Uterus (tissue), 4 donors: ENCODE measurements around the gene PTPRQ. TPM values are rescaled to one million over a fixed set of nuclear protein-coding genes. Genes with fewer than 3 reads are reported as not detected.

Experiments
- DNase-seq, 2 donors: peaks; one replicate each; pipeline ENCODE4 v3.0.0-alpha.2; 2019 to 2020
- H3K27ac ChIP-seq, 2 donors: fragments of 200-600 bp; sonication (generic); 1 replicate in 1 of 2; 2 replicates in 1 of 2; pipeline ENCODE4 v1.5.1; 2016 to 2018
- H3K27me3 ChIP-seq, 2 donors: fragments of 200-600 bp; sonication (generic); one replicate each; pipeline ENCODE4 v1.5.1; 2018 to 2019; ENCODE audit warnings: control low read depth in 1 of 2
- H3K36me3 ChIP-seq, 2 donors: fragments of 200-600 bp; sonication (generic); one replicate each; pipeline ENCODE4 v1.5.1; 2019; ENCODE audit warnings: control low read depth in 1 of 2
- H3K4me1 ChIP-seq, 2 donors: fragments of 200-600 bp; sonication (generic); one replicate each; pipeline ENCODE4 v1.5.1; 2018 to 2019; ENCODE audit warnings: control low read depth in 1 of 2
- H3K4me3 ChIP-seq, 2 donors: fragments of 200-600 bp; sonication (generic); 1 replicate in 1 of 2; 2 replicates in 1 of 2; pipeline ENCODE4 v1.5.1; 2018 to 2019; ENCODE audit warnings: mild to moderate bottlenecking in 1 of 2
- H3K9me3 ChIP-seq, 2 donors: fragments of 200-600 bp; sonication (generic); one replicate each; pipeline ENCODE4 v1.5.1; 2019; ENCODE audit warnings: control low read depth in 1 of 2
- CTCF ChIP-seq, 4 experiments: fragments of 200-600 bp in 2 of 4; fragments of 450-650 bp in 2 of 4; sonication (generic) in 2 of 4; IDR thresholded peaks; one replicate each; pipeline ENCODE4 v1.5.1; 2016 to 2019; ENCODE audit warnings: antibody characterized with exemption in 4 of 4, mild to moderate bottlenecking in 2 of 4, moderate library complexity in 1 of 4
- POLR2A ChIP-seq, 2 donors: fragments of 450-650 bp; IDR thresholded peaks; one replicate each; pipeline ENCODE4 v1.6.1; 2016; ENCODE audit warnings: antibody characterized with exemption in 2 of 2, mild to moderate bottlenecking in 1 of 2, moderate library complexity in 1 of 2
- intact Hi-C: fragments of 100-400 bp; cut with DNase I; formaldehyde crosslinking; loops from one replicate; pipeline ENCODE4 v1.15.1; 2023; ENCODE audit warnings: low total_unique reads
- total RNA-seq, 4 donors: library from RNA; depleted of rRNA in 3 of 4; stranded (reverse); fragments of >200 nt in 3 of 4; gene quantifications; one replicate each; pipeline versions ENCODE4 v1.1.0 to v1.2.4, GENCODE V29; 2014 to 2023
- donor health status: DM: yes; HTN: yes; CAD: no.

Gene PTPRQ
- total RNA-seq, 4 donors from 2014 or later: 0.29 to 1.3 (median 1.0) TPM; not detected in 1

- TF ChIP-seq POLR2A (IDR thresholded peaks at IDR 0.05) (no peak), CTCF (IDR thresholded peaks at IDR 0.05) (no peak)
- H3K9me3 ChIP-seq: no peaks in the 10 kb centered on the region
- H3K27ac ChIP-seq: no peak overlapping the region
- no peaks in the 10 kb centered on the region for H3K4me1 ChIP-seq
- no peak for DNase-seq
- H3K4me3 ChIP-seq: no peak overlapping the region
- no peaks in the 10 kb centered on the region for H3K27me3 ChIP-seq
- intact Hi-C loops: no loop called here
- H3K36me3 ChIP-seq: no peaks in the 10 kb centered on the region
These were observed 158.4 kb downstream of the PTPRQ start for GRCh38 chr12:80602455-80602854.

- no peak for DNase-seq
- Histone ChIP-seq H3K9me3 (no peaks in the 10 kb centered on the region), H3K4me3 (no peak overlapping the region), H3K27me3 (no peaks in the 10 kb centered on the region), H3K27ac (no peak overlapping the region), H3K36me3 (no peaks in the 10 kb centered on the region), H3K4me1 (no peaks in the 10 kb centered on the region)
- no peak for TF ChIP-seq CTCF (IDR thresholded peaks at IDR 0.05)
- TF ChIP-seq POLR2A (IDR thresholded peaks at IDR 0.05): no peak
- intact Hi-C loops: no loop called here
These were observed 163.5 kb downstream of the PTPRQ start for GRCh38 chr12:80607361-80608135.

- no peak overlapping the region for H3K4me3 ChIP-seq
- H3K4me1 ChIP-seq: no peaks in the 10 kb centered on the region
- no peaks in the 10 kb centered on the region for H3K9me3 ChIP-seq
- no peaks in the 10 kb centered on the region for H3K27me3 ChIP-seq
- H3K36me3 ChIP-seq: no peaks in the 10 kb centered on the region
- intact Hi-C loops: no loop called here
- no peak for DNase-seq
- TF ChIP-seq CTCF (IDR thresholded peaks at IDR 0.05): no peak
- TF ChIP-seq POLR2A (IDR thresholded peaks at IDR 0.05): no peak
- H3K27ac ChIP-seq: no peak overlapping the region
These were observed 173.7 kb downstream of the PTPRQ start for GRCh38 chr12:80617733-80618132.

- DNase-seq: no peak
- Histone ChIP-seq H3K4me1 (no peaks in the 10 kb centered on the region), H3K27ac (no peak overlapping the region), H3K4me3 (no peak overlapping the region), H3K36me3 (no peaks in the 10 kb centered on the region), H3K27me3 (no peaks in the 10 kb centered on the region), H3K9me3 (no peaks in the 10 kb centered on the region)
- intact Hi-C loops: no loop called here
- TF ChIP-seq POLR2A (IDR thresholded peaks at IDR 0.05) (no peak), CTCF (IDR thresholded peaks at IDR 0.05) (no peak)
These were observed 176.2 kb downstream of the PTPRQ start for GRCh38 chr12:80620281-80620680.

GRCh38 chr12:80622271-80622670, 178.2 kb downstream of the PTPRQ start:
- TF ChIP-seq POLR2A (IDR thresholded peaks at IDR 0.05): no peak
- TF ChIP-seq CTCF (IDR thresholded peaks at IDR 0.05): no peak
- Histone ChIP-seq H3K27ac (no peak overlapping the region), H3K4me1 (no peaks in the 10 kb centered on the region), H3K36me3 (no peaks in the 10 kb centered on the region), H3K9me3 (no peaks in the 10 kb centered on the region), H3K27me3 (no peaks in the 10 kb centered on the region), H3K4me3 (no peak overlapping the region)
- intact Hi-C loops: no loop called here
- DNase-seq: no peak
